ENCODE results near the gene MTX2. TPM values are rescaled to one million over a fixed set of nuclear protein-coding genes. Genes with fewer than 3 reads are reported as not detected.
A peak's percentile ranks its signal among the peaks of the same experiment; 100 is the strongest.

The MTX2 gene
- total and polyA plus RNA-seq, 9 of the 15 experiments (the other 6 are each of a cell fraction or from before 2014, with no cell fraction given), result 38.1 to 170 (median 88.0) TPM

GRCh38 chr2:176269319-176270099 lies at the start of gene MTX2 (continued):
- TF ChIP-seq ZBTB40 (IDR thresholded peaks at IDR 0.05) (peak; percentile 96), ZBTB40 (CRISPR knock-in tag; IDR thresholded peaks at IDR 0.05) (no peak), FOXK1 (CRISPR knock-in tag; IDR thresholded peaks at IDR 0.05; ENCODE audit: borderline replicate concordance) (no peak), SRSF7 (optimal IDR thresholded peaks at IDR 0.05; ENCODE audit: low read depth, low read length) (no peak), HINFP (tag; conservative IDR thresholded peaks at IDR 0.05; ENCODE audit: low read depth) (no peak), HOXB6 (CRISPR knock-in tag; IDR thresholded peaks at IDR 0.05; ENCODE audit: borderline replicate concordance) (no peak), U2AF1 (optimal IDR thresholded peaks at IDR 0.05; ENCODE audit: low read depth, low read length) (peak; percentile 85), ZNF140 (CRISPR knock-in tag; IDR thresholded peaks at IDR 0.05) (no peak), THRB (CRISPR knock-in tag; conservative IDR thresholded peaks at IDR 0.05) (no peak), SMARCA5 (IDR thresholded peaks at IDR 0.05) (no peak), THRAP3 (IDR thresholded peaks at IDR 0.05; ENCODE audit: borderline replicate concordance) (no peak), ZNF551 (CRISPR knock-in tag; IDR thresholded peaks at IDR 0.05) (no peak), CREB1 (IDR thresholded peaks at IDR 0.05) (peak; percentile 91), CREB1 (CRISPR knock-in tag; IDR thresholded peaks at IDR 0.05) (peak; percentile 64; the same call in 1 of the 2 replicates)
- TF ChIP-seq, protein P1, sequence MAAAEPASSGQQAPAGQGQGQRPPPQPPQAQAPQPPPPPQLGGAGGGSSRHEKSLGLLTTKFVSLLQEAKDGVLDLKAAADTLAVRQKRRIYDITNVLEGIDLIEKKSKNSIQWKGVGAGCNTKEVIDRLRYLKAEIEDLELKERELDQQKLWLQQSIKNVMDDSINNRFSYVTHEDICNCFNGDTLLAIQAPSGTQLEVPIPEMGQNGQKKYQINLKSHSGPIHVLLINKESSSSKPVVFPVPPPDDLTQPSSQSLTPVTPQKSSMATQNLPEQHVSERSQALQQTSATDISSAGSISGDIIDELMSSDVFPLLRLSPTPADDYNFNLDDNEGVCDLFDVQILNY (CRISPR knock-in tag; IDR thresholded peaks at IDR 0.05), result peak; percentile 38; the same call in 1 of the 2 replicates

Measured in K562 (cell line).